GM23338 (cell line): Measurements from ENCODE around the gene THADA. TPM values are rescaled to one million over a fixed set of nuclear protein-coding genes. Genes with fewer than 3 reads are reported as not detected.

Experiments
- ATAC-seq: fragments of 200-7000 bp; cut with Tn5 transposase; 3 replicates; pipeline ENCODE4 v1.9.1; 2020
- DNase-seq: peaks from one replicate; pipeline ENCODE4 v3.0.0-alpha.2; 2015; ENCODE audit warnings: low spot score
- H2AFZ ChIP-seq: fragments of 200-600 bp; sonication (generic); 2 replicates; pipeline ENCODE4 v1.8.0; 2016; ENCODE audit warnings: antibody characterized with exemption, mild to moderate bottlenecking, moderate library complexity
- H3F3A ChIP-seq: fragments of 200-600 bp; sonication (generic); replicated peaks from 2 replicates; pipeline ENCODE4 v1.8.0; 2017; ENCODE audit warnings: antibody characterized with exemption, mixed run types, low read depth
- H3K27ac ChIP-seq: fragments of 200-600 bp; sonication (generic); 2 replicates; pipeline ENCODE4 v1.6.1; 2016; ENCODE audit warnings: low read depth
- H3K27me3 ChIP-seq: fragments of 200-600 bp; sonication (generic); 2 replicates; pipeline ENCODE4 v1.8.0; 2016; ENCODE audit warnings: mild to moderate bottlenecking, mixed run types, moderate library complexity; ENCODE audit not compliant: insufficient read depth
- H3K36me3 ChIP-seq: fragments of 200-600 bp; sonication (generic); 2 replicates; pipeline ENCODE4 v1.8.0; 2016; ENCODE audit warnings: mild to moderate bottlenecking; ENCODE audit not compliant: insufficient read depth
- H3K4me1 ChIP-seq: fragments of 200-600 bp; sonication (generic); 2 replicates; pipeline ENCODE4 v1.8.0; 2016; ENCODE audit warnings: mild to moderate bottlenecking, moderate library complexity; ENCODE audit not compliant: insufficient read depth
- H3K4me2 ChIP-seq: fragments of 200-600 bp; sonication (generic); 2 replicates; pipeline ENCODE4 v1.7.1; 2017; ENCODE audit warnings: mixed run types
- H3K4me3 ChIP-seq: fragments of 200-600 bp; sonication (generic); 2 replicates; pipeline ENCODE4 v1.6.1; 2016; ENCODE audit warnings: mixed run types
- H3K79me2 ChIP-seq: fragments of 200-600 bp; sonication (generic); replicated peaks from 2 replicates; pipeline ENCODE4 v1.8.0; 2017; ENCODE audit warnings: mild to moderate bottlenecking; ENCODE audit not compliant: insufficient read depth
- H3K9me2 ChIP-seq: fragments of 200-600 bp; sonication (generic); 2 replicates; pipeline ENCODE4 v1.8.0; 2017; ENCODE audit not compliant: insufficient read depth
- H4K20me1 ChIP-seq: fragments of 200-600 bp; sonication (generic); replicated peaks from 2 replicates; pipeline ENCODE4 v1.8.0; 2017; ENCODE audit warnings: mild to moderate bottlenecking; ENCODE audit not compliant: insufficient read depth
- H3K27ac Mint-ChIP-seq: 2 replicates; pipeline ENCODE4 v1.8.0; 2020; ENCODE audit warnings: inconsistent platforms, mild to moderate bottlenecking, moderate library complexity, mixed read lengths
- H3K27me3 Mint-ChIP-seq: 3 replicates; pipeline ENCODE4 v1.8.0; 2022; ENCODE audit warnings: low read depth, mild to moderate bottlenecking, moderate library complexity, mixed read lengths, inconsistent platforms; ENCODE audit not compliant: insufficient read depth, poor library complexity
- H3K36me3 Mint-ChIP-seq: 3 replicates; pipeline ENCODE4 v1.8.0; 2021; ENCODE audit warnings: low read depth, mild to moderate bottlenecking, inconsistent platforms, moderate library complexity, mixed read lengths
- H3K4me1 Mint-ChIP-seq: 3 replicates; pipeline ENCODE4 v1.8.0; 2020; ENCODE audit warnings: mild to moderate bottlenecking, inconsistent platforms, mixed read lengths
- H3K4me3 Mint-ChIP-seq: 3 replicates; pipeline ENCODE4 v1.8.0; 2021; ENCODE audit warnings: moderate library complexity, mild to moderate bottlenecking, inconsistent platforms, mixed read lengths
- H3K9me3 Mint-ChIP-seq: 3 replicates; pipeline ENCODE4 v1.8.0; 2020; ENCODE audit warnings: moderate library complexity, mild to moderate bottlenecking, inconsistent platforms, mixed read lengths
- CREB1 ChIP-seq: fragments of 250-450 bp; sonication (Bioruptor Pico); IDR thresholded peaks from 2 replicates; pipeline ENCODE4 v1.5.0; 2020; ENCODE audit warnings: low read depth, mild to moderate bottlenecking, moderate library complexity
- ETS1 ChIP-seq: IDR thresholded peaks from 2 replicates; pipeline ENCODE4 v1.6.1; 2016; ENCODE audit warnings: antibody characterized with exemption
- EZH2 ChIP-seq: fragments of 200-600 bp; sonication (generic); IDR thresholded peaks from one replicate; pipeline ENCODE4 v1.8.0; 2017; ENCODE audit warnings: antibody characterized with exemption, mild to moderate bottlenecking, low read depth; ENCODE audit not compliant: unreplicated experiment
- EZH2phosphoT487 ChIP-seq: fragments of 200-600 bp; sonication (generic); IDR thresholded peaks from one replicate; pipeline ENCODE4 v1.8.1; 2018; ENCODE audit warnings: antibody characterized with exemption; ENCODE audit not compliant: unreplicated experiment
- JUNB ChIP-seq: IDR thresholded peaks from one replicate; pipeline ENCODE4 v1.6.1; 2016; ENCODE audit warnings: antibody characterized with exemption; ENCODE audit not compliant: unreplicated experiment
- NANOG ChIP-seq: IDR thresholded peaks from 2 replicates; pipeline ENCODE4 v1.6.1; 2016; ENCODE audit warnings: antibody characterized with exemption, borderline replicate concordance
- POLR2AphosphoS5 ChIP-seq: IDR thresholded peaks from 2 replicates; pipeline ENCODE4 v1.6.1; 2016; ENCODE audit warnings: antibody characterized with exemption, low read depth
- STAT1 ChIP-seq: IDR thresholded peaks from one replicate; pipeline ENCODE4 v1.6.1; 2016; ENCODE audit warnings: antibody characterized with exemption; ENCODE audit not compliant: unreplicated experiment
- ZNF114 ChIP-seq: fragments of 250-450 bp; sonication (Bioruptor Pico); IDR thresholded peaks from 2 replicates; pipeline ENCODE4 v1.5.0; 2020; ENCODE audit warnings: mild to moderate bottlenecking, moderate library complexity
- ZNF331 ChIP-seq: fragments of 250-450 bp; sonication (Bioruptor Pico); IDR thresholded peaks from 2 replicates; pipeline ENCODE4 v1.5.0; 2020; ENCODE audit warnings: low read depth, mild to moderate bottlenecking, moderate library complexity
- ZNF462 ChIP-seq: fragments of 250-450 bp; sonication (Bioruptor Pico); IDR thresholded peaks from 2 replicates; pipeline ENCODE4 v1.5.0; 2020; ENCODE audit warnings: mild to moderate bottlenecking, moderate library complexity
- polyA plus RNA-seq: library from polyadenylated mRNA; unstranded; fragments of >200 nt; fragmentation: Nextera tagmentation; extraction: Ambion mirVana; gene quantifications from 2 replicates; pipeline ENCODE4 v1.2.1, GENCODE V29; 2016
- total RNA-seq: library from RNA; depleted of rRNA; stranded (reverse); fragments of >200 nt; shearing (Covaris generic); gene quantifications from 2 replicates; pipeline ENCODE4 v1.2.3, GENCODE V29; 2014
- TF ChIP-seq, protein P1 (sequence below), 2 experiments: fragments of 200-600 bp in 1 of 2; sonication (generic) in 1 of 2; conservative IDR thresholded peaks; 2 replicates each; pipeline versions ENCODE4 v1.5.1 to v1.6.1; 2016 to 2017; ENCODE audit warnings: antibody characterized with exemption in 2 of 2, low read depth in 2 of 2, mild to moderate bottlenecking in 2 of 2, moderate library complexity in 1 of 2
- TF ChIP-seq, protein P2 (sequence below): IDR thresholded peaks from one replicate; pipeline ENCODE4 v1.6.1; 2018; ENCODE audit warnings: antibody characterized with exemption; ENCODE audit not compliant: unreplicated experiment

The THADA gene
- total and polyA plus RNA-seq, 2 experiments from 2014 or later, result 17.0 to 30.7 TPM

- Histone ChIP-seq H3K4me2 (no peak overlapping the region), H3K27ac (no peak overlapping the region), H4K20me1 (no peaks in the 10 kb centered on the region), H3K4me3 (no peak overlapping the region), H3K27me3 (no peaks in the 10 kb centered on the region), H3K36me3 (no peaks in the 10 kb centered on the region), H3K79me2 (no peaks in the 10 kb centered on the region), H3K4me1 (no peaks in the 10 kb centered on the region), H3K9me2 (no peaks in the 10 kb centered on the region), H2AFZ (no peak overlapping the region), H3F3A (no peaks in the 10 kb centered on the region)
- H3K36me3 Mint-ChIP-seq, result no peaks in the 10 kb centered on the region
- H3K9me3 Mint-ChIP-seq, result no peaks in the 10 kb centered on the region
- H3K4me1 Mint-ChIP-seq, result no peaks in the 10 kb centered on the region
- DNase-seq (no peak), ATAC-seq (no peak)
- no peak overlapping the region for H3K27ac Mint-ChIP-seq
- no peaks in the 10 kb centered on the region for H3K27me3 Mint-ChIP-seq
- TF ChIP-seq CREB1 (no peak), ETS1 (no peak), ZNF331 (no peak), EZH2 (no peak), NANOG (no peak), ZNF462 (CRISPR knock-in tag) (no peak), POLR2AphosphoS5 (no peak), EZH2phosphoT487 (no peak), ZNF114 (CRISPR knock-in tag) (no peak), JUNB (no peak), STAT1 (no peak)
- TF ChIP-seq, protein P1, sequence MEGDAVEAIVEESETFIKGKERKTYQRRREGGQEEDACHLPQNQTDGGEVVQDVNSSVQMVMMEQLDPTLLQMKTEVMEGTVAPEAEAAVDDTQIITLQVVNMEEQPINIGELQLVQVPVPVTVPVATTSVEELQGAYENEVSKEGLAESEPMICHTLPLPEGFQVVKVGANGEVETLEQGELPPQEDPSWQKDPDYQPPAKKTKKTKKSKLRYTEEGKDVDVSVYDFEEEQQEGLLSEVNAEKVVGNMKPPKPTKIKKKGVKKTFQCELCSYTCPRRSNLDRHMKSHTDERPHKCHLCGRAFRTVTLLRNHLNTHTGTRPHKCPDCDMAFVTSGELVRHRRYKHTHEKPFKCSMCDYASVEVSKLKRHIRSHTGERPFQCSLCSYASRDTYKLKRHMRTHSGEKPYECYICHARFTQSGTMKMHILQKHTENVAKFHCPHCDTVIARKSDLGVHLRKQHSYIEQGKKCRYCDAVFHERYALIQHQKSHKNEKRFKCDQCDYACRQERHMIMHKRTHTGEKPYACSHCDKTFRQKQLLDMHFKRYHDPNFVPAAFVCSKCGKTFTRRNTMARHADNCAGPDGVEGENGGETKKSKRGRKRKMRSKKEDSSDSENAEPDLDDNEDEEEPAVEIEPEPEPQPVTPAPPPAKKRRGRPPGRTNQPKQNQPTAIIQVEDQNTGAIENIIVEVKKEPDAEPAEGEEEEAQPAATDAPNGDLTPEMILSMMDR (conservative IDR thresholded peaks at IDR 0.05; ENCODE audit: low read depth in 2 of 2), result no peak
- TF ChIP-seq, protein P2, sequence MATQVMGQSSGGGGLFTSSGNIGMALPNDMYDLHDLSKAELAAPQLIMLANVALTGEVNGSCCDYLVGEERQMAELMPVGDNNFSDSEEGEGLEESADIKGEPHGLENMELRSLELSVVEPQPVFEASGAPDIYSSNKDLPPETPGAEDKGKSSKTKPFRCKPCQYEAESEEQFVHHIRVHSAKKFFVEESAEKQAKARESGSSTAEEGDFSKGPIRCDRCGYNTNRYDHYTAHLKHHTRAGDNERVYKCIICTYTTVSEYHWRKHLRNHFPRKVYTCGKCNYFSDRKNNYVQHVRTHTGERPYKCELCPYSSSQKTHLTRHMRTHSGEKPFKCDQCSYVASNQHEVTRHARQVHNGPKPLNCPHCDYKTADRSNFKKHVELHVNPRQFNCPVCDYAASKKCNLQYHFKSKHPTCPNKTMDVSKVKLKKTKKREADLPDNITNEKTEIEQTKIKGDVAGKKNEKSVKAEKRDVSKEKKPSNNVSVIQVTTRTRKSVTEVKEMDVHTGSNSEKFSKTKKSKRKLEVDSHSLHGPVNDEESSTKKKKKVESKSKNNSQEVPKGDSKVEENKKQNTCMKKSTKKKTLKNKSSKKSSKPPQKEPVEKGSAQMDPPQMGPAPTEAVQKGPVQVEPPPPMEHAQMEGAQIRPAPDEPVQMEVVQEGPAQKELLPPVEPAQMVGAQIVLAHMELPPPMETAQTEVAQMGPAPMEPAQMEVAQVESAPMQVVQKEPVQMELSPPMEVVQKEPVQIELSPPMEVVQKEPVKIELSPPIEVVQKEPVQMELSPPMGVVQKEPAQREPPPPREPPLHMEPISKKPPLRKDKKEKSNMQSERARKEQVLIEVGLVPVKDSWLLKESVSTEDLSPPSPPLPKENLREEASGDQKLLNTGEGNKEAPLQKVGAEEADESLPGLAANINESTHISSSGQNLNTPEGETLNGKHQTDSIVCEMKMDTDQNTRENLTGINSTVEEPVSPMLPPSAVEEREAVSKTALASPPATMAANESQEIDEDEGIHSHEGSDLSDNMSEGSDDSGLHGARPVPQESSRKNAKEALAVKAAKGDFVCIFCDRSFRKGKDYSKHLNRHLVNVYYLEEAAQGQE, result no peak
- no peak overlapping the region for H3K4me3 Mint-ChIP-seq
These were observed 281.4 kb downstream of the THADA start for GRCh38 chr2:43314299-43314927.
